ENCODE results near the gene COLEC12.

DNA sequence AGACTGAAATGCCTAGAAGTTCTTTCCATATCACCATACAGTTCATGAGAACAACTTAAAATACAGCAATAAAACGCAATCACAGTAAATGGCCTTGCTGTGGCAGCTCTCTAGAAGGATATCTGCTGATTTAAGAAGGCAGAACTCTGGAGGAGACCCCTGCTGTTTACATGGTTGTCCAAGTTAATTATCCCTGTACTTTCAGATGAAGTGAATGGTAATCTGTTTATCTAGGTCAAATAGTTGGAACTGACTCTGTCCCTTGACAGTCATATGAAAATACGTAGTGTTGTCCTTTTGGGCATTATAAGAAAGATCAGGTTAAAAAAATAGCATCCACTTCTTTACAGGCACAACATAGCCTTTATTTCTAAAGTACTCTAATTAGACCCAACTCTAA lies 115.6 kb downstream of the COLEC12 start:
- TF ChIP-seq, protein P1, sequence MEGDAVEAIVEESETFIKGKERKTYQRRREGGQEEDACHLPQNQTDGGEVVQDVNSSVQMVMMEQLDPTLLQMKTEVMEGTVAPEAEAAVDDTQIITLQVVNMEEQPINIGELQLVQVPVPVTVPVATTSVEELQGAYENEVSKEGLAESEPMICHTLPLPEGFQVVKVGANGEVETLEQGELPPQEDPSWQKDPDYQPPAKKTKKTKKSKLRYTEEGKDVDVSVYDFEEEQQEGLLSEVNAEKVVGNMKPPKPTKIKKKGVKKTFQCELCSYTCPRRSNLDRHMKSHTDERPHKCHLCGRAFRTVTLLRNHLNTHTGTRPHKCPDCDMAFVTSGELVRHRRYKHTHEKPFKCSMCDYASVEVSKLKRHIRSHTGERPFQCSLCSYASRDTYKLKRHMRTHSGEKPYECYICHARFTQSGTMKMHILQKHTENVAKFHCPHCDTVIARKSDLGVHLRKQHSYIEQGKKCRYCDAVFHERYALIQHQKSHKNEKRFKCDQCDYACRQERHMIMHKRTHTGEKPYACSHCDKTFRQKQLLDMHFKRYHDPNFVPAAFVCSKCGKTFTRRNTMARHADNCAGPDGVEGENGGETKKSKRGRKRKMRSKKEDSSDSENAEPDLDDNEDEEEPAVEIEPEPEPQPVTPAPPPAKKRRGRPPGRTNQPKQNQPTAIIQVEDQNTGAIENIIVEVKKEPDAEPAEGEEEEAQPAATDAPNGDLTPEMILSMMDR (IDR thresholded peaks at IDR 0.05), result no peak
- no peak for TF ChIP-seq POLR2A (IDR thresholded peaks at IDR 0.05)

Data from thyroid gland (tissue), 4 donors.